ENCODE data around the gene STRIT1.
A peak's percentile ranks its signal among the peaks of the same experiment; 100 is the strongest.

STRIT1 gene

GRCh38 chr3:155248531-155249187, 44.8 kb downstream of the STRIT1 start:
- DNase-seq (ENCODE audit: extremely low read depth, low read depth) = no peak
- TF ChIP-seq CTCF (IDR thresholded peaks at IDR 0.05; ENCODE audit: low read depth, low read length) = no peak

GRCh38 chr3:155244699-155245098, 48.8 kb downstream of the STRIT1 start:
- DNase-seq (ENCODE audit: extremely low read depth, low read depth) = no peak
- no peak for TF ChIP-seq CTCF (IDR thresholded peaks at IDR 0.05; ENCODE audit: low read depth, low read length)

- no peak for TF ChIP-seq CTCF (IDR thresholded peaks at IDR 0.05; ENCODE audit: low read depth, low read length)
- no peak for DNase-seq (ENCODE audit: extremely low read depth, low read depth)
Observed at GRCh38 chr3:155244216-155244615, 49.3 kb downstream of the STRIT1 start.

- DNase-seq (ENCODE audit: extremely low read depth, low read depth) = no peak
Observed at GRCh38 chr3:155243512-155243921, 50.0 kb downstream of the STRIT1 start.

GRCh38 chr3:155242342-155242741, 51.1 kb downstream of the STRIT1 start:
- DNase-seq (ENCODE audit: extremely low read depth, low read depth) = no peak
- no peak for TF ChIP-seq CTCF (IDR thresholded peaks at IDR 0.05; ENCODE audit: low read depth, low read length)

More at GRCh38 chr3:155243512-155243921, 50.0 kb downstream of the STRIT1 start:
- no peak for TF ChIP-seq CTCF (IDR thresholded peaks at IDR 0.05; ENCODE audit: low read depth, low read length)

GRCh38 chr3:155241579-155241978, 51.9 kb downstream of the STRIT1 start:
- TF ChIP-seq CTCF (IDR thresholded peaks at IDR 0.05; ENCODE audit: low read depth, low read length) = no peak
- peak; percentile 55 for DNase-seq (ENCODE audit: extremely low read depth, low read depth)

Data from AG09319 (cell line).